Kidney (tissue), 14 donors: ENCODE measurements around the gene COL25A1. TPM values are rescaled to one million over a fixed set of nuclear protein-coding genes. Genes with fewer than 3 reads are reported as not detected.

Source experiments
- DNase-seq, 5 donors: peaks; one replicate each; pipeline ENCODE4 v3.0.0-alpha.2; 2013 to 2020
- FAIRE-seq: peaks from 2 replicates; lab custom pipeline; 2012; peaks lifted over from hg19 to GRCh38; lab: Jason Lieb, UNC
- H3K27ac ChIP-seq, 2 donors: one replicate each; pipeline ENCODE4 v1.7.0; 2013; ENCODE audit warnings: low read depth in 2 of 2, low read length in 2 of 2, inconsistent platforms in 1 of 2
- H3K27me3 ChIP-seq: one replicate; pipeline ENCODE4 v1.7.1; 2013; ENCODE audit warnings: low read length, inconsistent platforms; ENCODE audit not compliant: control insufficient read depth, insufficient read depth
- H3K36me3 ChIP-seq, 3 donors: one replicate each; pipeline versions ENCODE4 v1.7.0 to v1.7.1; 2013; ENCODE audit warnings: low read length in 3 of 3, control low read depth in 1 of 3, inconsistent platforms in 1 of 3; ENCODE audit not compliant: insufficient read depth in 3 of 3, control insufficient read depth in 2 of 3
- H3K4me1 ChIP-seq, 3 donors: one replicate each; pipeline versions ENCODE4 v1.7.0 to v1.7.1; 2013; ENCODE audit warnings: low read length in 3 of 3, inconsistent platforms in 1 of 3, low read depth in 1 of 3; ENCODE audit not compliant: control insufficient read depth in 2 of 3, insufficient read depth in 2 of 3
- H3K4me3 ChIP-seq, 3 donors: one replicate each; pipeline versions ENCODE4 v1.7.0 to v1.8.1; 2013; ENCODE audit warnings: low read length in 3 of 3, control low read depth in 1 of 3, inconsistent platforms in 1 of 3
- H3K9ac ChIP-seq, 3 donors: one replicate each; pipeline versions ENCODE4 v1.7.0 to v1.7.1; 2013; ENCODE audit warnings: low read length in 3 of 3, control low read depth in 1 of 3, inconsistent platforms in 1 of 3
- H3K9me3 ChIP-seq, 3 donors: one replicate each; pipeline versions ENCODE4 v1.7.0 to v1.7.1; 2013; ENCODE audit warnings: low read length in 3 of 3, control low read depth in 1 of 3, inconsistent platforms in 1 of 3; ENCODE audit not compliant: control insufficient read depth in 2 of 3, insufficient read depth in 1 of 3
- CTCF ChIP-seq: IDR thresholded peaks from 3 replicates; pipeline ENCODE4 v1.5.1; 2012; ENCODE audit warnings: mild to moderate bottlenecking, moderate library complexity, borderline replicate concordance; ENCODE audit not compliant: insufficient read depth; ENCODE audit errors: extremely low read depth
- intact Hi-C: fragments of 100-400 bp; cut with DNase I; formaldehyde crosslinking; loops from one replicate; pipeline ENCODE4 v1.11.1; 2022
- polyA plus RNA-seq: library from polyadenylated mRNA; stranded (reverse); fragments of 350-450 nt; fragmentation: Illumina TruSeq; extraction: RNeasy Lipid Tissue Mini Kit (QIAGEN cat#74804); gene quantifications from one replicate; pipeline ENCODE4 v1.2.3, GENCODE V29; 2014; ENCODE audit warnings: low read depth, low replicate concordance; ENCODE audit not compliant: insufficient read depth
- total RNA-seq: library from RNA; stranded (reverse); fragmentation: NEBNext Ultra II Directional; extraction: Animal tissue kit (Norgen Biotek cat#: 25700); gene quantifications from one replicate; pipeline ENCODE4 v1.2.1, GENCODE V29; 2021
- donor health status: control.
- donor health status: control.
- donor health status: control.
- donor health status: control.
- donor health status: control.
- donor health status: DM: yes; HTN: yes; CAD: no.
- donor health status: Normal renal cell carcinoma (clear cell type).

Gene COL25A1
- total and polyA plus RNA-seq, 2 donors from 2014 or later, result 0.52 to 2.3 TPM

GRCh38 chr4:108840426-108840975, 462.0 kb downstream of the COL25A1 start:
- intact Hi-C loops, result no loop called here
- DNase-seq (no peak), FAIRE-seq (no peak)
- H3K27ac ChIP-seq, result no peak overlapping the region
- H3K36me3 ChIP-seq, result no peaks in the 10 kb centered on the region
- no peak overlapping the region for H3K9ac ChIP-seq
- H3K4me1 ChIP-seq, result no peaks in the 10 kb centered on the region
- no peak overlapping the region for H3K4me3 ChIP-seq
- no peaks in the 10 kb centered on the region for H3K27me3 ChIP-seq
- no peaks in the 10 kb centered on the region for H3K9me3 ChIP-seq
- no peak for TF ChIP-seq CTCF

- Histone ChIP-seq H3K27me3 (no peaks in the 10 kb centered on the region), H3K36me3 (no peaks in the 10 kb centered on the region), H3K9me3 (no peaks in the 10 kb centered on the region), H3K4me3 (no peak overlapping the region), H3K9ac (no peak overlapping the region), H3K4me1 (no peaks in the 10 kb centered on the region), H3K27ac (no peak overlapping the region)
- DNase-seq, result no peak
- intact Hi-C loops, result loop anchor here (10.0 kb wide), 1 partner anchor 575 kb away; no protein-coding TSS in a partner anchor
- TF ChIP-seq CTCF, result no peak
- no peak for FAIRE-seq
Observed at GRCh38 chr4:108839333-108839732, 463.1 kb downstream of the COL25A1 start.

DNA sequence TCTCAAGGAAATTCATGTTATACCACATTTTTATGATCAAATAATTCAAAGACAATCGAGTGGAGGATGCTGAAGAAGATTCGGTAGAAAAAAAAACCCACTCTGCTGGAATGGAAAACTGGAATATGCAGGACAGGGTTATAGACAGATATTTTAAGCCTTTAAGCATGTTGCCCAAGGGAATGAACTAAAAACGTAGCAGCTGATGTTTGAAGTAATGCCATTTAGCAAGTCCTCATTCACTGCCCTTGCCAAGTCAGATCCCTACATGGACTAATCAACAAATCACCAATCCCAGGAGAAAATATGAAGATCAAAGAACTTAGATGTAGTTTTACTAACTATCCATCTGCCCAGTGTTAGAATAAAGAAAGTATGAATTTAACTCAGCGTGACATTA, 464.0 kb downstream of the COL25A1 start:
- no peaks in the 10 kb centered on the region for H3K9me3 ChIP-seq
- FAIRE-seq (no peak), DNase-seq (no peak)
- no peaks in the 10 kb centered on the region for H3K27me3 ChIP-seq
- H3K4me1 ChIP-seq, result no peaks in the 10 kb centered on the region
- H3K4me3 ChIP-seq, result no peak overlapping the region
- no peaks in the 10 kb centered on the region for H3K36me3 ChIP-seq
- intact Hi-C loops, result loop anchor here (10.0 kb wide), 1 partner anchor 576 kb away; no protein-coding TSS in a partner anchor
- no peak overlapping the region for H3K27ac ChIP-seq
- no peak for TF ChIP-seq CTCF
- no peak overlapping the region for H3K9ac ChIP-seq
